Measurements from ENCODE around the gene CDKN2AIP. TPM values are rescaled to one million over a fixed set of nuclear protein-coding genes. Genes with fewer than 3 reads are reported as not detected.

The CDKN2AIP gene
- polyA plus RNA-seq, 2 of the 4 experiments (the other 2 are of a cell fraction), result 9.1 to 12.4 TPM

DNA sequence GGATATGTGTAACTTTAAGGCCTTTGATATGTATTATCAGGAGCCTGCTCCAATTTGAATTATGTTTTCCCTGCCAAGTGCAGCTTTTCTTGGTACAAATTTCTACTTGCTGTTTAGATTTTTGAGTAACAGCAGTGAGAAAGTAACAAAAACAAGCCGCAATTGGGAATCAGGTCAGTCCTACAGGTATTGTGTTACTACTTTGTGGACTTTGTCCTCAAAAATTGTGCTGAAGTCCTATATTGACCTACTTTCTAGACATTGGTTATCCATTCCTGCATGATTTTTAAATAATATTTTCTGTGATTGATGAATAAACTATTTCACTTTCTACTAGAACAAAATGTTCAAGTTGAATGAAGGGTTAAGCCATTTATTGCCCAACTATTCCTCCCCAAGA lies 5.7 kb downstream of the CDKN2AIP start:
- no peak for FAIRE-seq
- Histone ChIP-seq H3K4me2 (no peak overlapping the region), H3K4me1 (peaks cover 12% of the 10 kb centered on the region), H3K4me3 (no peak overlapping the region), H3K27ac (no peak overlapping the region), H3K9me3 (no peaks in the 10 kb centered on the region)
- DNase-seq (ENCODE audit: low read depth in 1 of 2, low spot score in 1 of 2), result no peak
- WGBS (ENCODE audit: missing lambda C conversion rate), result 100% methylated on average over 1 of the region's 1 CpG
- POLR2A ChIA-PET, result no interaction called here
- no peak for ATAC-seq
- CTCF ChIA-PET, result no interaction called here
- TF ChIP-seq EP300 (IDR thresholded peaks at IDR 0.05), result no peak
- no peak for TF ChIP-seq HDAC2 (IDR thresholded peaks at IDR 0.05)

DNA sequence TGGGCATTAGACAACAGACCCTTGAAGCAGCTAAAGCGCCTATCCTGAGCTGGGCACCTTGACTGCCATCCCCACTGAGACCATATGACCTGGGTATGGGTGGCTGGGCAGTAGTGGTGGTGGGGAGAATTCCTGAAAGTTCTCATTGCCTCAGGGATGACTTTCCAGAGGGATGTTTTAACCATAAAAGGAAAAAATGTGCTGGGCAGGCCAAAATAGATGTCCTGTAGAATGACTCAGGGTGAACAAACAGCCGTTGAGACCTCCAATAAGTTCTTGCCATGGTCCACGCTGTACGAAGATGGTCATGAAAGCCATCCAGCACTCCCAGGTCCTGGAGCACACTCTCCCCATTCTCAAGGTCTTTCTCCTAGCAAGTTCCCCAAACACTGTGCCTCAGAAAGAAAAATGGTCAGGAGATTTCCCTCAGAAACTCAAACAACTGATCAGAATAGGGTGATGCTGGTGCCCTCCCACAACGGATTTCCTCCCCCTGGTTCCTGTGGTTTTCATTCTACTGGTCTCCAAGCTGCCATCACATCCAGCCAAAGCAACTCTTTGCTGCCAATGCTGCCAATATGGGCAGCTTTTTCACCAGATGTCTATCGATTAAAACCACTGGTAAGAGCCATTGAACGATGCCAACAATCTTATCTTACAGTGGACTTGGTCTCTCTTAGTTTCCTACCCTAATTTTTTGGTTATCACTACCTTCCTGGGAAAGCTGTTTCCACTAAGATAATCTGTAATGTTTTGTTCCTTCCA lies 11.2 kb downstream of the CDKN2AIP start:
- no peaks in the 10 kb centered on the region for H3K4me1 ChIP-seq
- ATAC-seq (no peak), FAIRE-seq (no peak), DNase-seq (ENCODE audit: low read depth in 1 of 2, low spot score in 1 of 2) (no peak)
- H3K27ac ChIP-seq, result no peak overlapping the region
- 68% methylated on average over 7 of the region's 7 CpGs for WGBS (ENCODE audit: missing lambda C conversion rate)
- no peak for TF ChIP-seq CBX2 (IDR thresholded peaks at IDR 0.05; ENCODE audit: borderline replicate concordance, low read depth)
- no peak for TF ChIP-seq PHF8 (IDR thresholded peaks at IDR 0.05; ENCODE audit: borderline replicate concordance, low read depth)
- TF ChIP-seq BHLHE40 (IDR thresholded peaks at IDR 0.05; ENCODE audit: low read depth, low read length), result no peak
- no peak for TF ChIP-seq TP53 (CRISPR knock-in tag; IDR thresholded peaks at IDR 0.05)
- TF ChIP-seq NR3C1 (IDR thresholded peaks at IDR 0.05), result no peak
- no peak for TF ChIP-seq SMC3 (IDR thresholded peaks at IDR 0.05)
- no peak for TF ChIP-seq FOXS1 (CRISPR knock-in tag; IDR thresholded peaks at IDR 0.05)
- TF ChIP-seq MYC (IDR thresholded peaks at IDR 0.05; ENCODE audit: borderline replicate concordance, low read length), result no peak
- TF ChIP-seq NFE2L2 (conservative IDR thresholded peaks at IDR 0.05; ENCODE audit: low read length), result no peak
- TF ChIP-seq, protein P1, sequence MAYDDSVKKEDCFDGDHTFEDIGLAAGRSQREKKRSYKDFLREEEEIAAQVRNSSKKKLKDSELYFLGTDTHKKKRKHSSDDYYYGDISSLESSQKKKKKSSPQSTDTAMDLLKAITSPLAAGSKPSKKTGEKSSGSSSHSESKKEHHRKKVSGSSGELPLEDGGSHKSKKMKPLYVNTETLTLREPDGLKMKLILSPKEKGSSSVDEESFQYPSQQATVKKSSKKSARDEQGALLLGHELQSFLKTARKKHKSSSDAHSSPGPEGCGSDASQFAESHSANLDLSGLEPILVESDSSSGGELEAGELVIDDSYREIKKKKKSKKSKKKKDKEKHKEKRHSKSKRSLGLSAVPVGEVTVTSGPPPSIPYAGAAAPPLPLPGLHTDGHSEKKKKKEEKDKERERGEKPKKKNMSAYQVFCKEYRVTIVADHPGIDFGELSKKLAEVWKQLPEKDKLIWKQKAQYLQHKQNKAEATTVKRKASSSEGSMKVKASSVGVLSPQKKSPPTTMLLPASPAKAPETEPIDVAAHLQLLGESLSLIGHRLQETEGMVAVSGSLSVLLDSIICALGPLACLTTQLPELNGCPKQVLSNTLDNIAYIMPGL (CRISPR knock-in tag; IDR thresholded peaks at IDR 0.05; ENCODE audit: borderline replicate concordance), result no peak
- TF ChIP-seq RAD21 (conservative IDR thresholded peaks at IDR 0.05 in 1 of 2, IDR thresholded peaks at IDR 0.05 in 1 of 2), result no peak
- no peak for TF ChIP-seq ZFP36 (IDR thresholded peaks at IDR 0.05; ENCODE audit: borderline replicate concordance, partially characterized antibody)
- TF ChIP-seq CHD2 (IDR thresholded peaks at IDR 0.05; ENCODE audit: low read length, partially characterized antibody), result no peak
- no peak for TF ChIP-seq GATA3 (IDR thresholded peaks at IDR 0.05; ENCODE audit: borderline replicate concordance)
- TF ChIP-seq FOSL2 (IDR thresholded peaks at IDR 0.05), result no peak
- no peak for TF ChIP-seq FOSL2 (CRISPR knock-in tag; IDR thresholded peaks at IDR 0.05)
- no peak for TF ChIP-seq KDM5A (IDR thresholded peaks at IDR 0.05)
- TF ChIP-seq, protein P2, sequence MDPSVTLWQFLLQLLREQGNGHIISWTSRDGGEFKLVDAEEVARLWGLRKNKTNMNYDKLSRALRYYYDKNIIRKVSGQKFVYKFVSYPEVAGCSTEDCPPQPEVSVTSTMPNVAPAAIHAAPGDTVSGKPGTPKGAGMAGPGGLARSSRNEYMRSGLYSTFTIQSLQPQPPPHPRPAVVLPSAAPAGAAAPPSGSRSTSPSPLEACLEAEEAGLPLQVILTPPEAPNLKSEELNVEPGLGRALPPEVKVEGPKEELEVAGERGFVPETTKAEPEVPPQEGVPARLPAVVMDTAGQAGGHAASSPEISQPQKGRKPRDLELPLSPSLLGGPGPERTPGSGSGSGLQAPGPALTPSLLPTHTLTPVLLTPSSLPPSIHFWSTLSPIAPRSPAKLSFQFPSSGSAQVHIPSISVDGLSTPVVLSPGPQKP (IDR thresholded peaks at IDR 0.05; ENCODE audit: low read depth, low read length), result no peak
- TF ChIP-seq CBX8 (IDR thresholded peaks at IDR 0.05), result no peak
- H3K4me2 ChIP-seq, result no peak overlapping the region
- no peak overlapping the region for H3K4me3 ChIP-seq
- POLR2A ChIA-PET, result no interaction called here
- H3K9me3 ChIP-seq, result no peaks in the 10 kb centered on the region
- CTCF ChIA-PET, result interaction anchor here (1.6 kb wide), 1 partner anchor 14 kb away, joined by 4 read pairs; no protein-coding TSS in a partner anchor

DNA sequence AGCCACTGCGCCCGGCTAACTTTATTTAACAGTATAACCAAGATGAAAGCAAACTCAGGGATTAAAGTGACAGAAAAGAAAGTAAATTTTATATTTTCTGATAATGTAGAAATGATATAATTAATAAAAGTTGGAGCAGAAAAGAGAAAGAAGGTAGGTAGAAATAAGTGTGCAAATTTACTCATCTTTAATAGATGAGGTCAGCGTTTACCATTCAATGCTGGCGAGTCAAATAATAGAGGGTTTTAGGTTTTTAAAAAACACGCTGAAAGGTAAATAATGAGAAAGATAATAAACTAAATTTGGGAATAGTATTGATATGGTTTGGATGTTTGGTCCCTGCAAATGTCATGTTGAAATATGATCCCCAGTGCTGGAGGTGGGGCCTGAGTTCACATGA lies 13.6 kb downstream of the CDKN2AIP start:
- ChIA-PET CTCF (no interaction called here), POLR2A (no interaction called here)
- 76% methylated on average over 5 of the region's 5 CpGs for WGBS (ENCODE audit: missing lambda C conversion rate)
- DNase-seq (ENCODE audit: low read depth in 1 of 2, low spot score in 1 of 2), result no peak
- no peak for ATAC-seq
- TF ChIP-seq MAFK (IDR thresholded peaks at IDR 0.05; ENCODE audit: partially characterized antibody) (peak; percentile 12), CEBPB (IDR thresholded peaks at IDR 0.05) (no peak)
- Histone ChIP-seq H3K27ac (no peak overlapping the region), H3K9me3 (no peaks in the 10 kb centered on the region), H3K4me1 (no peaks in the 10 kb centered on the region), H3K4me3 (no peak overlapping the region), H3K4me2 (no peak overlapping the region)
- FAIRE-seq, result no peak
